KBM-7 (cell line): ENCODE results near the gene SORBS1.
A peak's percentile ranks its signal among the peaks of the same experiment; 100 is the strongest.

Experiments
- DNase-seq: peaks from one replicate; pipeline ENCODE4 v3.0.0-alpha.2; 2015
- in situ Hi-C: fragments of 300-500 bp; cut with MboI; formaldehyde crosslinking; loops from 2 replicates; pipeline ENCODE4 v1.14.3; 2020; ENCODE audit warnings: low sequenced_read_pairs, low pct_unique_long_range_greater_than_20kb, mixed read lengths

Gene SORBS1

DNA sequence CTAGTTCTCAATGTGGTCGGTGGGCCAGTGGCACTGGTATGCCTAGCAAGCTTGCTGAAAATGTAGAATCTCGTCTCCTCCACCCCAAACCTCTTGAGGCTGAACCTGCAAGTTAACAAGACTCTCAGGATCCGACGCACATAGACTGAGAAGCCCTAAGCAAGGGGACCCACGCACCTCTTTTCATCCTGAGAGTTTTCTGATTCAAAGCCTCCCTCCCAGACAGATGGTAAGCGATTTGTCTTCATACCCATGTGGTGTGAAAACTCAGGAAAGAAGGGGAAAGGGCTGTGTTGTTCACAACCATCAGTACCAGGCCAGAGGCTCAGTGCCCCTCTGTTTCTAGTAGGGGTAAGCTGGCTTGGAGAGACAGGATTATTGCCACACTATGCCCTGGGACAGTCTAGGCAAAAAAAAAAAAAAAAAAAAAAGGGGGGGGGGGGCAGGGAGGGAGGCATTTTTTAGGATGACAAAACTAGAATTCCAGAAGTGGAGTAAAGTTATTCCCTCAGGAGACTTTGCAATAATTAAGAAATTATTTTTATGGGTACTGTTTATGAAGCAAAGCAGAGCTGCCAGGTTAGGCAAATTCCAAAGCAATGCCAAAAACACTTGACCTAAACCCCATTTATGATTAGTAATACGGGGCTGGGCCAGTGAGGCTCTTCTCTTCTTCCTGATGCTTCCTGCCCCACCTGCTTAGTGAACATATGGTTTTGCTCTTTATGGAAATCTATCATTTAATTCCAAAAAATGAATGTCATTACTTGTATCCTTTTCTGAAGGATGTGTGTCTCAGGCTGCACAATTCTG is 152.8 kb downstream of the SORBS1 start:
- in situ Hi-C loops, result no loop called here
- no peak for DNase-seq

GRCh38 chr10:95407546-95407945 is 153.6 kb downstream of the SORBS1 start:
- no peak for DNase-seq
- in situ Hi-C loops, result no loop called here

GRCh38 chr10:95406651-95407280 is 154.4 kb downstream of the SORBS1 start:
- DNase-seq, result no peak
- in situ Hi-C loops, result no loop called here

DNA sequence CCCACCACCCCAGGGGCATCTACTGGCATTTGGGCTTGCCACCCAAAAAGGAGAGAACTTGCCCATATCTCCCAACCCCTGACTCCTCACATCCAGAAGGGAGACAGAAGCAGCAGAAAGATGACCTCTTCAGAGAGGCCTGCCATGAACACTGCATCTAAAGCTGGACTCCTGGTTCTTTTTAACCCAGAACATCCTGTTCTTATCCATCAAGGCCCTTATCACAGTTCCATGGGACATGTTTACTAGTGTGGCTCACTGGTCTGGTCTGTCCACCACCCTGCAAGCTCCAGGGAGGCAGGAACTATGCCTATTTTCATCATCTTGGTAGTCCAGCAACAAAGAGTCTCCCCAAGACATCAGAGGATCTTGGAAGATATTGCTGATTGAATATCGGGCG is 155.5 kb downstream of the SORBS1 start:
- no peak for DNase-seq
- in situ Hi-C loops, result no loop called here

DNA sequence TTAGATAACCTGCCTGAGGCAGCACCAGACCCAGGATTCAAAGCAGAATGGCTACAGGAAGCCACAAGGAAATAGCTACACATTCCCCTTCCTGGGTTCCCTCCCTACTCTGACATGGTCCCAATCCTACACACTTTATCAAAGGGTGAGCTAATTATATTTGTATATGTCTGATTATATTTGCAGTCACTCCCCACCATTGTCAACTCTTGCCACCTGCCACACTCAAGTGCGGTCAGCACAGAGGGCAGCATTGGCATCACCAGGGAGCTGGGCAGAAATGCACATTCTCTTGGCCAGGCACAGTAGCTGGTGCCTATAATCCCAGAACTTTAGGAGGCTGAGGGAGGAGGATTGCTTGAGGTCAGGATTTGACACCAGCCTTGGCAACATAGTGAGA is 156.3 kb downstream of the SORBS1 start:
- in situ Hi-C loops, result no loop called here
- no peak for DNase-seq

DNA sequence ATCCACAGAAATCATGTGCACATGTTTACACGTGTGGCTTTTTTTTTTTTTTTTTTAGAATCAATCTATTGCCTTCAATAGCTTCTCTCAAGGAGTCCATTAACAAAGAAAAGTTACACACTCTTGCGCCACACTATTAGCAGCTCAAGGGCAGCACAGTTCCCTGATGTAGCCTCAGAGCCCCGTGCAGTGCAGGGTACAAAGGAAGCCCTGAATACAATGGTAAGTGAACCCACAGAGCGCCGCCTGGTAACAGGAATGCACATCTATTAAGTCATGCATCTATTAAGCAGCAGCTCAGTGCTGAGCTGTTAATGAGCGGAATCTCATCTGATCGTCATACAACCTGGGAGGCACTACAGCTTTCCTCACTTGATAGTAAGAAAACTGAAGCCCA is 156.7 kb downstream of the SORBS1 start:
- DNase-seq, result no peak
- in situ Hi-C loops, result no loop called here

DNA sequence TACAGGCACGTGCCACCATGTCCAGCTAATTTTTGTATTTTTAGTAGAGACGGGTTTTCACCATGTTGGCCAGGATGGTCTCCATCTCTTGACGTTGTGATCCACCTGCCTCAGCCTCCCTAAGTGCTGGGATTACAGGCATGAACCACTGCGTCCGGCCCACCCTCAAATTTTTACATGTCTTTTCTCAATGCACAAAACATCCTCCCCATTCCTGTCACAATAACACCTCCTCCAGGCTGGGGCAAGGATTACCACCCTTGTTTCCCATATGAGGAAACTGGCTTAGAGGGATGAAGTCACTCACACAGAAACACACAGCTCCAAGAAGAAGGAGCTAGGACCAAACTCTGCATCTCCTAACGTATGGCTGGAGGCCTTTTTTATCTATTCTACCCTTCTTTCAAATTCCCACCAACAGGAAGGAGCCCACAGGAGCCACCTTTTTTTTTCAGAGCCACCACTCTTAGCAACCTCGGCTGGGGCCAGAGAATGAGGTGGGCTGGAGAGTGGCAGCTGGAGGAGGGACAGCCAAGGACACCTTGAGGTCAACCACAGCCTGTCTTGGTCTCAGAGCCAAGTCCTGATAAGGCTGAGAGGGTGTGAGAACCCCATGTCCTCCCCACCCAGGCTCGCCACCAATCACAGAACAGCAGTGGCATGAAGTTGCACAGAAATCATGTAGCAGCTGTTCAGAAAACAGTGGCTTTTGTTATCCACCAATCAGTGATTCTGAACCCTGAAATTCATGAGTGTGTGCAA is 157.3 kb downstream of the SORBS1 start:
- in situ Hi-C loops, result no loop called here
- no peak for DNase-seq

DNA sequence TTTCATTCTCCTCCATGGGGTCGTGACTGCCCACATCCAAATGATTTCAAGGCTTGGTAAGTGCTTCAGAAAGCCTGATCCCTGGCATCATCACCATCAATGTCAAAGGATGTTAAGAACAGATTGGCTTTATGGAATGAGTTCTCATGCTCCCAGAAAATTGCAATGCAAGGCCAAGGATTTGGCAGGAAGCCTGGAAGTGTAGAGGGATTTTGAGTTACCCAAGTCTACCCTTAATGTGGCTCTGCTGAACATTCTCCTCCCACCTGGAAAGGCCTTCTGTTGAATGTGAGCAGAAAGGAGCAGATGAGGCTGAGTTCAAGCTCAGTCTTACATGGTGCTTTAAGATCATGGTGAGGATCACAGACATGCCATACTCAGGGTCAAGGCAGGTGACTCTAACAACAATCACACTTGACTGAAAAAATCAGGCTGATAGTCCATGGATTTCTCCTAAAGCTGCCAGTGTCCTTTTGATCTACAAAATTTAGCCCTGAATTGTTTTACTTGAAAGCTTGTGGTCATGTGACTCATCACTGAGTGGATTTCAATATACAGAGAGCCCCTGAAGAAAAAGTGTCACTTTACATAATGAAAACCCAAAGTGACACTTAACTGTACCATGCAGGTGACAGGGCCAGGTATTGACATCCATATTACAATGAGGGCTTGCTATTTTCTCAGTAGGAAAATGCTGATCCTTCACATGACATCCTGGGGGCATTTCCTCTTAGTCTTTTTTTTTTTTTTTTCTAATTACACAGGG is 159.3 kb downstream of the SORBS1 start:
- DNase-seq, result no peak
- in situ Hi-C loops, result no loop called here

- in situ Hi-C loops, result no loop called here
- peak; percentile 80 for DNase-seq
Observed at GRCh38 chr10:95400787-95401186, 160.4 kb downstream of the SORBS1 start.

DNA sequence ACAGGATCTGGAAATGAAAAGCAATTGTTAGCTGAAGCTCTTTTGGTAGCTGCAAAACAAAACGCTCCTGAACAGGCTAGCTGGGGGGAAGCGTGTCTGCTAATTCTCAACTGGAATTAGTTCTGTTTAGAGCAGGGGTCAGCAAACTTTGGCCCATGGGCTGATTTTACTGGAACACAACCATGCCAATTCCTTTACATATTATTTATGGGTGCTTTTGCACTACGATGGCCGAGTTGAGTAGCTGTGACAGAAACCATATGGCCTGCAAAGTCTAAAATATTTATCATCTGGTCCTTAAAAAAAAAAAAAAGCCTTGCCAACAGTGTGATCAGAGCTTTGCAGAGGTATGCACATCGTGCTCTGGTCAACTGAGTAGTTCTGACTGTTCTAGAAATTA is 162.0 kb downstream of the SORBS1 start:
- DNase-seq, result no peak
- in situ Hi-C loops, result no loop called here

DNA sequence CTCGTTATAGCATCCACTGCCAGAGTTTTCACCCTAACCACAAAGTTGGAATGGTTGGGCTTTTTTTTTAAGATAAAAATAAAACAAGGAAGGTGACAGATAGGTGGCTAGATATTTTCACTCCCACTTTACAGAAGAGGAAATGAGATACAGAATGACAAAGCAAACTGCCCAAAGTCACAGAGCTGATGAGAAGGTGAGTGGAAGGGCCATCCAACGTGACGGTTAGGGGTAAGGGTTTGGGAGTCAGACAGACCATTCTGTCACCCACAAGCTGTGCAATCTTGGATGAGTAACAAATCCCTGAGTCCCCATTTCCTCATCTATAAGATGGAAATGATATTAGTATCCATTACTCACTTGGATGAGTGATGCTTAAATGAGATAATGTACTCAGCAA is 163.4 kb downstream of the SORBS1 start:
- in situ Hi-C loops, result no loop called here
- DNase-seq, result peak; percentile 73

DNA sequence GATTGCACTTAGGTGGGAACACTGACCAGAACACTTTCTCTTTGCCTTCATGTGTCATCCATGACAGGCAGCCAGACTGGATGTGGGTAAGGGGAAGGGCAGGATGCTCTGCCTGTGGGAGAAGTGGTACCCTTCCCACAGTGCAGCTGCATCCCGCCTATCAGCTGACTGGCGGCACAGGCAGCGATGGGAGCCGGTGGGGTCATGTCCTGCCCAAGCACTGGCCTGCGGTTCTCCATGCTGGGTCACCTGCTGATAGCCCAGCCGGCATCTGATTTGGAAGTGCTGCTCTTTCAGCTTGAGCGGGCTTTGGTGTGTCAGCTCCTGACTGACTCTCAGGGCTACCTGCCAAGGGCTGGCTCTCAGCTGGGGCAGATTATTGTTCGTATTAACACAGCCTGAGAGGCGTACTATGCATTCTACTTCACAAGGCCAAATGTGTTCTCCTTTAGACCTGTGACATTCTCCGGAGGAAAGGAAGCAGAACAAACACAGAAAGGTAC is 165.2 kb downstream of the SORBS1 start:
- in situ Hi-C loops, result no loop called here

GRCh38 chr10:95394161-95394880 is 166.8 kb downstream of the SORBS1 start:
- DNase-seq, result no peak
- in situ Hi-C loops, result no loop called here

More for the DNA sequence above, 165.2 kb downstream of the SORBS1 start:
- no peak for DNase-seq

GRCh38 chr10:95392681-95393164 is 168.4 kb downstream of the SORBS1 start:
- no peak for DNase-seq
- in situ Hi-C loops, result no loop called here

DNA sequence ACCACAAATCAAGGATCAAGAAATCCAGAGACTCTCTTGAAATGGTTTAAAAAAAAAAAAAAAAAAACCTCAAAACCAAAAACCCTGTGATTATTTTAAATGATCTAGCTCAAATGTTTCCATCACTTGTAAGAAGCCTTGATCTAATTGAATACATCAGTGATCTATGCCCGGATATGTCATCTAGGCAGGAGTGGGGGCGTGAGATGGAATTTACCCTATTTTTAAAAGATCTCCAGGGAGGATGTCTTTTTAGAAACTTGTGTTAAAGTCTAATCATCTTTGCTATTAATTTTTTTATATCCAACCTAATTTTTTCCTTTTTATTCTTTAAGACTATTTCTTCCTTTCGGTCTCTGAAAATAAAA is 169.0 kb downstream of the SORBS1 start:
- in situ Hi-C loops, result no loop called here
- no peak for DNase-seq

GRCh38 chr10:95391581-95392216 is 169.5 kb downstream of the SORBS1 start:
- peak; percentile 38 for DNase-seq
- in situ Hi-C loops, result no loop called here

GRCh38 chr10:95391164-95391563 is 170.0 kb downstream of the SORBS1 start:
- no peak for DNase-seq
- in situ Hi-C loops, result no loop called here

DNA sequence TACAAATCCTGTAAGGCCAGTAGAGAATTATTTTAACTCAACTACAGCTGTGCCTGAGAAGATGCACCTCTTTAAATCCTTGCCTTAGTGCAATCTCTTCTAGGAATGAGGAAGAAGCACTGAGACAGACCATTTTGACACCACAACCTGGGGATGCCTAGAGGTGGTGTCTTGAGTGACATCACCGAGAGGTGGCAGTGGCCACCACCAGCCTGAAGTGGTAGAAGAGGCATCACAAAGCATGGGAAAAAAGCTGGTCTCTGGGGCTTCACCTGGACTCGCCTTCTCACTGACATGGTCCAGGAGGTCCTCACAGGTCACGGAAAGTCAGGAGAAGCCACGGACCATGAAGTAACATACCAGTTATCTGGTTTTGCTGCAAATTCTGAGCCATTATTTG is 171.2 kb downstream of the SORBS1 start:
- in situ Hi-C loops, result no loop called here
- no peak for DNase-seq
